Measurements from ENCODE around the gene FAM107B.

DNA sequence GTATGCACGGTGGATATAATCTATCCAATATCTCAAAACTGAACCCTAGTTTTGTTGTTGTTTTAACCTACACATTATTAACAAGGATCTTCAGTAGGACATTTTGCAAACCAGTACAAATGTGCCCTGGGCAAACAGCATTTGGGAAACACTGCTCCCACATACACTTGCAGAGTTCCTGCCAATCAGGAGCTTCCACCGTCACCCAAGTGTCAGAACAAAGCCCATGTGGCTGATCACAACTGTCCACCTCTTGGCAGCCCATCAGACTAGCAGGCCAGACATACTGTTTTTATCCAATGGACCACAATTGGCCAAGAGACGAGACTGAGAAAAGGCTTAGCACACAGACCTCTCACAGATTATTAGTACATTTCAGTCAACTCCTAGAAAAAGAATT, 200.4 kb downstream of the FAM107B start:
- TF ChIP-seq, protein P1, sequence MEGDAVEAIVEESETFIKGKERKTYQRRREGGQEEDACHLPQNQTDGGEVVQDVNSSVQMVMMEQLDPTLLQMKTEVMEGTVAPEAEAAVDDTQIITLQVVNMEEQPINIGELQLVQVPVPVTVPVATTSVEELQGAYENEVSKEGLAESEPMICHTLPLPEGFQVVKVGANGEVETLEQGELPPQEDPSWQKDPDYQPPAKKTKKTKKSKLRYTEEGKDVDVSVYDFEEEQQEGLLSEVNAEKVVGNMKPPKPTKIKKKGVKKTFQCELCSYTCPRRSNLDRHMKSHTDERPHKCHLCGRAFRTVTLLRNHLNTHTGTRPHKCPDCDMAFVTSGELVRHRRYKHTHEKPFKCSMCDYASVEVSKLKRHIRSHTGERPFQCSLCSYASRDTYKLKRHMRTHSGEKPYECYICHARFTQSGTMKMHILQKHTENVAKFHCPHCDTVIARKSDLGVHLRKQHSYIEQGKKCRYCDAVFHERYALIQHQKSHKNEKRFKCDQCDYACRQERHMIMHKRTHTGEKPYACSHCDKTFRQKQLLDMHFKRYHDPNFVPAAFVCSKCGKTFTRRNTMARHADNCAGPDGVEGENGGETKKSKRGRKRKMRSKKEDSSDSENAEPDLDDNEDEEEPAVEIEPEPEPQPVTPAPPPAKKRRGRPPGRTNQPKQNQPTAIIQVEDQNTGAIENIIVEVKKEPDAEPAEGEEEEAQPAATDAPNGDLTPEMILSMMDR (IDR thresholded peaks at IDR 0.05), result no peak
- TF ChIP-seq POLR2A (IDR thresholded peaks at IDR 0.05), result no peak
- TF ChIP-seq POLR2AphosphoS5 (IDR thresholded peaks at IDR 0.05), result no peak

Measured in gastroesophageal sphincter (tissue), 3 donors.